HPDE6-E6E7 (cell line): ENCODE results near the gene NRM.
A peak's percentile ranks its signal among the peaks of the same experiment; 100 is the strongest.
"Not testable (repeated sequence)": the region's sequence is repeated elsewhere in the genome, so short reads cannot be mapped to it uniquely, and the experiment has no call there.

Experiments used
- DNase-seq: peaks from one replicate; pipeline ENCODE4 v3.0.0; 2011; ENCODE audit warnings: missing footprints; ENCODE audit errors: extremely low spot score

NRM gene

DNA sequence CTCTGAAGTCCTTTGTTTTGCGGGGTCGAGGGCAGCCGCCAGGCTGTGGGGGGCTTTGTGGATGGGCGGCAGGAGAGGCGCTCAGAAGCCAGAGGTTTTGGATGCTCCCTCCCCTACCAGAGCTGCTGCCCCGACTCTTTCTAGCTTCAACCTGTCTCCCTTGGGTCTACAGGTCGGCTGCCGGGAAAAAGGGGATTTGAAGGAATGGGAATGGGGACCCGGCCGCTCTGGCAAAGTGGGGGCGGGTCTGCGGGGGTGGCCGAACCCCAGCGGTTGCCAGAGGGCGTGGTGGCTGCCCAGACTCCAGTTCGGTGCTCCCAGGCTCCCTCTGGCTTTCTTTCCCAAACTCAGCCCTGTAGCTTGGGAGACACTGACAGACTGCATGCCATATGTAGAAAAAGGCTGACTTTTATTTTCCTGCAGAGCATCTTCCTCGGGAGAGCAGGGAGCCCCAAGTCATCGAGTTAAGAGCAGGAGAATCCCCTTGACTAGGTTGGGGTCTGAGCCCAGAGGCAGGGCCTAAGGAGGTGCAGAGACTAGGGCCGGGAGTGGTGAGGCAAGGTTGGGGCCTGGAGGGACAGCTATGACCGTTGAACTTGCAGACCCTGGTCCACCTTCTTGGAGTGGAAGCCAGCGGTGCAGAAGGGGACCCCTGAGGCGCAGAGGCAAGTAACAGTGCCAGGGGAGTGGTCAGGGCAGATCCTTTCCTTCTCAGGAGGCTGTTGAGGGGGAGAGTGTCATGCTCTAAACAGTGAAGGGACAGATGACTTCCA lies 2.9 kb downstream of the NRM start:
- no peak for DNase-seq

GRCh38 chr6:30686908-30687658 lies 3.7 kb downstream of the NRM start:
- DNase-seq, result peak; percentile 93

GRCh38 chr6:30686009-30686907 lies 4.5 kb downstream of the NRM start, which contains the start of gene PPP1R18:
Gene PPP1R18, minus strand, starts transcription at chr6:30686645. Its CDS starts 627 bp downstream, at chr6:30686018.
- no peak for DNase-seq

- no peak for DNase-seq
These were observed 5.4 kb downstream of the NRM start for GRCh38 chr6:30685157-30686008.

DNA sequence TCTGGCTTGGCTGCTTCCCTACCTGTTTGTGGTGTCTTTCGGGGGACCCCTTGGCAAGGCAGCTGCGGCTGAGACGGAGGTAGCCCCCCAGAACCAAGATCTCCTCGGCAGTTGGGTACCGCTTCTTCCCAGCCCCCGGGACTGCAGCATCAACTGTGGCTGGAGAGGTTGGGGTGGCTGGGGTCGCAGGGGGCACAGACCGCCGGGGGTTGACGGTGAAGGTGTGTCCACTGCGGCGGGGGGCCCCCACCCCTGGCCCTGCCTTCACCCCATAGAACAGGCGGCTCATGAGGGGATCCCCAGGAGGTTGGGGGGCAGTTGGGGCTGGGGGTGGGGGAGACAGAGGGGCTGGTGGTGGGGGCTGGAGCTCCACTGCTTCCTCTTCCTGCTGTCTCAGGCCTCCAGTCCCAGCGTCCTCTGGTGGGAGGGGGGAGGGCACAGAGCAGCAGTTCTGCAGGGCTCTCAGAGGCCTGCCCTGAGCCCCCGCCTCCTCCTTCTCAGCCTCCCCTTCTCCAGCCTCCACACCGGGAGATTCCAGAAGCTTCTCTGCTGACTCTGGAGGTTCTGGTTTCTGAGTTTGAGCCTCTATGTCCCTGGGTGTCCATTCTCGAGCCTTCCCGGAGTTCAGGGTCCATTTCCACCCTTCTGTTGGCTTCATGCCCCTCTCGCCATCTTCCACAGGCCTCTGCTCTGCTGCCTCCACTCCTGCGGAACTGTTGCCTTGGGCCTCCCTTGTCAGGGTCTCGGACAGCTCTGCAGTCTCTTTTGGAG lies 6.2 kb downstream of the NRM start:
- no peak for DNase-seq

GRCh38 chr6:30683980-30684338 lies 6.8 kb downstream of the NRM start:
- DNase-seq, result no peak

DNA sequence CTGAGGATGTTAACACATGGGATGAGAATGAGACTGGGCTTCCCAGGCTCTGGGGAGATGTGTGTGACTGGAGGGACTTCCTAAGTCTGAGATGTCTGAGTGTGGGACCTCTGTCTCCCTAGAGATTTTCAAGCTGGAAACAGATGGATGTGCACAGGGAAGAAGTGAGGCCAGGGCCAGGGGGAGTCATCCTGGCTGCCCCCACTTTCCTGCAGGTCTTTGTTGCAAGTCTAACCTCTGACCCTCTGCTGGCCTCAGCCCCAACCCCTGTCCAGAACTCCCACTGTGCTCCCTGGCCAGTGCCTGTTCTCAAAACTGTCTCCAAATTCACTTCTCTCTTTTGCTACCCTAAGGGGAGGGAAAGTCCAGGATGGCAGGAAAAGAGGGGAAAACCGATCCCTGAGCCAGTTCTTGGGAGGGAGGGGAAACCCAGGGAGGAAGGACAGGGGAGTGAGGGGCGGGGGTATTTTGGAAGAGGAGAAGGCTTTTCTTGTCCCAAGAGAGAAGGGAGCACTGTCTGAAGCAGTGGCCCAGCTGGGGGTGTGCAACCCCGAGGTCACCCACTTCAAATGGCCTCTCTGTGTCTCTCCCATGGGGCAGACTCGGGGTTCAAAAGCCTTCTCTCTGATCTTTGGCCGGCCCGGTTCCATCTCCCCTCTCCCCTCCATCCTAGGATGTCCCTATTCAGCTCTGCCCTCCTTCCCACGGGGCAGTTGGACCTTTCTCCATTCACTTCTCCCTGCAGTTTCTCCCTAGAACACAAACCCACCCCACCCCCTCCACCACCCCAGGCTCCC lies 7.4 kb downstream of the NRM start:
- no peak for DNase-seq

- DNase-seq, result peak; percentile 67
These were observed 8.4 kb downstream of the NRM start for GRCh38 chr6:30682143-30683117.

DNA sequence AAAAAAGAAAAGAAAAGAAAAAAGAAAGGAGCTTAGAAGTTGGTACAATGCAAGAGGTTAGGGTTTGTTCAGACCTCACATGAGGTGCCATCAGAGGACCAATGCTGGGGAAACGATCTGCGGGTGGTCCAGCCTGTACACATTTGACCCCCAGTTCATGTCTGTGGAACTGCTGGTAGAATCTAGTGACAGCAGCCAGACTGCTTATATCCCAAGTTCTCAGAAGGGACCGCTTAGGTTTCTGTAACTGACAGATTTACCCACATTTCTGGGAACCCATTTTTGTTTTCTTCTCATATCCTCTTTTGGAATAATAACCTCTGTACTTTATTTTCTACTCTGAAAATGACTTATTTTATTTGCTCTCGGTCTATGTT lies 9.0 kb downstream of the NRM start:
- no peak for DNase-seq

DNA sequence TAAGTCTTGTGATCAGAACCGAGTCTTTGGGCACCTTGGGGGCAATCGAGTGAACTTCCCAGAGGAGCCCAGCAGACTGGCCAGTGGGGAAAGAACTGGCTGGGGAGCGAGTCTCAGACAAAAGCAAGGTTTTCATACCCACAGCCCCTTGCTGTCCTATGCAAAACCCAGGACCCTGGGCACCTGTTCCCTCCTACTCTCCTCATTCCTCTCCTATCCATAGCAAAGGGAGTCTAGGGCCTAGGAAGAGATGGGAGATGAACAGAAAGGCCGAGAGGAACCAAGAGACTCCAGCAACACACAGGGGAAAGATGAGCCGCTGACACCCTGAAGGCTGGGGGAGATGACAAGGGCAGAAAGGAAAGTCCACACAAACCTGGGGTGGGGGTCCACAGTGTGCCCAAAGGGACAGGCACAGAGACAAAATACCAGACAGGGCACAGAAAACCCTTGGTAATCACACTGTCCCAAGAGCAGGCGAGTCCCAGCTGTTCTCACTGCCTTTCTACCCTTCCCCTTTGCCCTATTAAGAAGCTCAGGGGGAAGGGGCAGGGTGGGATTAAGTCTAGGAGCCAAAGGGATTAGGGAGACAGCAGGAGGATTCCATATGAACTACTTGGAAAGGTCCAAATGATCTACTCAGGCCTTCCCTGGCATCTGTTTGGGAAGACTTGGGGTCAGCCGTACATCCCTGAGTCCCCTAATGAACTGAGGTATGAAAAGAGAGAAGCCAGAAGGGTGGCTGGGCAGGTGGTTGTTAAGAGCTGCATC lies 10.8 kb downstream of the NRM start:
- no peak for DNase-seq

GRCh38 chr6:30678964-30679726 lies 11.6 kb downstream of the NRM start:
- DNase-seq, result no peak

- no peak for DNase-seq
These were observed 14.0 kb downstream of the NRM start for GRCh38 chr6:30676660-30677285.

DNA sequence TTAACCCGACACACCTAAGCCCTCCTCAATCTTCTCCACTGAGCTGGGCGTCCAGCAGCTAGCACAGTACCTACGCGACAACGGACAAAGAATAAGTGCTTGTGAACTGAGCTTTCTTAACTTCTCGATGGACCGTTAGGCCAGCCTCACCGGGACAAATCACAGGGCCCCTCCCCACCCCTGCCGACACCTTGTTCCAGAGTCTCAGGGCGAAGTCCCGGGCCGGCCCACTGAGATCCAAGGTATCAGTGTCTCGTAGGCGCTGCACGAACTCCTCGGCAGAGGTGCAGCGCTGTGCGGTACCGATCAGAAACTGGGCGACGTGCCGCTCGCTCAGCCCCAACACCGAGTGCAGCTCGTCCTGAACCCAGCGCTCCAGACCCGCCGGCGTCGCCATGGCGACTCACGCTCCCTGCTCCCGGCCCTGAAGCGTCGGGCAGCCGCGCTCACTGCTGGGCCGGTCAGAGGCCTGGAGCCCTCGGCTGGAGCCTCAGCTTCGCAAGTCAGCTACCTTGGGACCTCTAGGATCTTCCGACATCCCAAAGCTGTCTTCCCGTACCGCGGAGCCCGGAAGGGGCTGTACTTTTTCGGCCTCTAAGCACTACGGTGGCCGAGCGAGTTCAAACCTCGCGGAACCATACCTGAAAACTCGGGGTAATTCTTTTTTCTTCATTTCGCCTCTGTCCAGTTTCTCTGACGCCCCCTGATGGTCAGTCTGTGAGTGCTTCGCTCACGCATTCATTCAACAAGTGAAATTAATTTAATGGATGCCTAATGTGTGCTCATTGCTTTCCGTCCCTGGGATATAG lies 18.1 kb downstream of the NRM start, which contains the start of gene DHX16:
TSS of gene DHX16 (minus strand) at position 562 of the 809 bp plus-strand sequence. CDS start at position 397, 165 bp downstream.
- peak; percentile 89 for DNase-seq

DNA sequence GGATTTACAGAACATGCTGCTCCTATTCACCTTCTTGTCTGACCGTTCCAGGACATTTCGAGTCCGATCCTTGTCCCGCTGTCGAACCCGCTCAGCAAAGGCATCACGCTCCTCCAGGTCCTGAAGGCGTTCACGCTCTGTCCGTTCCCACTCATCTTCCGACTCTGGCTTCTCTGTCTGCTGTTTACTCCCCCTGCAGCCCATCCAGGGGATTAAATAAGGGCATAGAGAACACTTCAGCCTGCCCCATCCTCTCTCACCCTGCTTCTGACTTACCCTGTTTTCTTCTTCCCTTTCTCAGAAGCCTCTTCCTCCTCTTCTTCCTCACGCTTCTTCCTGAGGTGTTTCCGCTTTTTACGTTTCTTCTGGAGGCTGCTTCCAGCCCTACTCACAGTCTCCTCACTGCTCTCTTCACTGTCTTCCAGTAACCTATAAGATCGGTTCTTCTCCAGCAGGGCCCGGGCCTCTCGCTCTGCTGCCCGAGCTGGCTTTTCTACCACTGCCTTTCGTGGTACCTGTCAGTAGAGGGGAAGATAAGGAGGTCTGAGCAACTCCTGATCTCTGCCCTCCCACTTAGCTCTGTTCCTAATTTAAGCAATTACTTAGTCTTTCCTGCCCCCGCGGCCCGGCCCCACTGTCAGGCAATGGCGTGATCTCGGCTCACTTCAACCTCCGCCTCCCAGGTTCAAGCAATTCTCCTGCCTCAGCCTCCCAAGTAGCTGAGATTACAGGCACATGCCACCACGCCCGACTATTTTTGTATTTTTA lies 19.8 kb downstream of the NRM start:
- DNase-seq, result no peak

- DNase-seq, result not testable (repeated sequence)
These were observed 24.5 kb downstream of the NRM start for GRCh38 chr6:30666300-30666699.
